SH-SY5Y (cell line): ENCODE measurements around the gene BRMS1L.

Experiments used
- GATA2 ChIP-seq: IDR thresholded peaks from 2 replicates; pipeline ENCODE4 v1.6.1; 2011; ENCODE audit warnings: mild to moderate bottlenecking, low read depth, low read length
- GATA3 ChIP-seq: IDR thresholded peaks from 2 replicates; pipeline ENCODE4 v1.6.1; 2011; ENCODE audit warnings: low read depth, mild to moderate bottlenecking, low read length, moderate library complexity

- TF ChIP-seq GATA3 (no peak), GATA2 (no peak)
Measured at GRCh38 chr14:35866595-35867279, 40.6 kb downstream of the BRMS1L start.
